Activated CD4-positive, alpha-beta T cell treated with anti-CD3 and anti-CD28 coated beads, Interleukin-2, Interleukin-6, amounts not matched to agents 100 ng/mL and 50 ng/mL, durations not matched to agents 16 hours and 8 hours (primary cell): ENCODE results near the gene NKAIN1.
"Not testable (repeated sequence)": the region's sequence is repeated elsewhere in the genome, so short reads cannot be mapped to it uniquely, and the experiment has no call there.

ENCODE experiments used
- DNase-seq: peaks from one replicate; pipeline ENCODE4 v3.0.0-alpha.2; 2020

The NKAIN1 gene

GRCh38 chr1:31148409-31148808 is 91.3 kb downstream of the NKAIN1 start:
- no peak for DNase-seq

DNA sequence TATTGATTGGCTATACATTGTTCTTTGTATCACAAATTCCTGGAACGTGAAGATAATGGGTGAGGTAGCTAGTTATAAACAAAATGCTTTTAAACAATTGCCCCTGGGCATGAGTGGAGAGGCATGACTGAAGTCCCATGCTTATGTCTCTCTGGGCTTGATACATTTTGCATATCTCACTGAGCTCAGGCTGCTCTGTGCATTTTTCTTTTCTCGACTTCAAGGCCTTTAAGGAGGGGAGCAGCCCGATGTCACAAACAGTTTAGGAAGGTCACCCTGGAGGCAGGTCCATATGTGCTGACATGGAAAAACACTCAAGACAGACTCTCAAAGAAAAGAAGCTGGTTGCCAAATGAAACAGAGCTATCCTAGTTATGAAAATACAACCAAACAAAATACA is 94.0 kb downstream of the NKAIN1 start:
- no peak for DNase-seq

DNA sequence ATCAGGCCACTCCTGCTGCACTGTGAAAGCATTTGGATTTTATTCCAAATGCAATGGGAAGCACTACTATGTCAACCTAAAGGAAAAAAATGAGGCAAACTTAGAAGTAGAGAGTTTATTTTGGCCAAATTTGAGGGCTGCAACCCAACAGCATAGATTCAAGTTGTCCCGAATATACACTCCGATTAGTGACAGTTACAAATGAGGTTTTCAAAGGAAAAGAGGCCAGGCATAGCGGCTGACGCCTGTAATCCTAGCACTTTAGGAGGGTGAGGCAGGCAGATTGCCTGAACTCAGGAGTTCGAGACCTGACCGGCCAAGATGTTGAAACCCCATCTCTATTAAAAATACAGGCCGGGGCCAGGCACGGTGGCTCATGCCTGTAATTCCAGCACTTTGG is 95.2 kb downstream of the NKAIN1 start:
- DNase-seq = no peak

GRCh38 chr1:31143455-31143854 is 96.2 kb downstream of the NKAIN1 start:
- no peak for DNase-seq

DNA sequence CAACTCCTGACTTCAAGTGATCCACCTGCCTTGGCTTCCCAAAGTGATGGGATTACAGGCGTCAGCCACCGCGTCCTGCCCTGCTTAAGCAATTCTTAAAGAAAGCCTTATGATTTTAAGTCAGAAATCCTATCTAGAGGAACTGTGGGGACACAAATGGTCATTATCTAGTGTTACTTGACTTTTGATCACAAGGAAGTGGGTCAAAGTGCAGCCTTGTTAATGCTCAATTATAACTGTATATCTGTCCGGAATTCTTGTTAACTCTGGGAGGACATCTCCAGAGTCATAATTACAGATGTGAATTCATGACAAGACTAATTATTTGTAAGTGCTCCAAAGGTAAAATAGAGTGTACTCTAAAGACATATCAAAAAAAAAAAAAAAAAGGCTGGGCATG is 97.3 kb downstream of the NKAIN1 start:
- no peak for DNase-seq

- DNase-seq = no peak
Measured at GRCh38 chr1:31140299-31140698, 99.4 kb downstream of the NKAIN1 start.

DNA sequence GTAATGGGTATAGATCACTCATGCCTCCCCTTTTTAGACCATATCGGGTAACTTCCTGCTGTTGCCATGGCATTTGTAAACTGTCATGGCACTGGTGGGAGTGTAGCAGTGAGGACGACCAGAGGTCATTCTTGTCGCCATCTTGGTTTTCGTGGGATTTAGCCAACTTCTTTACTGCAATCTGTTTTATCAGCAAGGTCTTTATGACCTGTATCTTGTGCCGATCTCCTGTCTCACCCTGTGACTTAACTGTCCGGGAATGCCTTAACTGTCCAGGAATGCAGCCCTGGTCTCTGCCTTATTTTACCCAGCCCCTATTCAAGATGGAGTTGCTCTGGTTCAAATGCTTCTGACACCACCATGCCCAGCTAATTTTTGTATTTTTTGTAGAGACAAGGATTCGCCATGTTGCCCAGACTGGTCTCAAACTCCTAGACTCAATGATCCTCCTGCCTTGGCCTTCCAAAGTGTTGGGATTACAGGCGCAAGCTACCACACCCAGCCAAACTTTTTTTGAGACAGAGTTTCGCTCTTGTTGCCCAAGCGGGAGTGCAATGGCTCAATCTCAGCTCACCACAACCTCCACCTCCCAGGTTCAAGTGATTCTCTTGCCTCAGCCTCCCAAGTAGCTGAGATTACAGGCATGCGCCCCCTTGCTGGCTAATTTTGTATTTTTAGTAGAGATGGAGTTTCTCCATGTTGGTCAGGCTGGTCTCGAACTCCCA is 100.7 kb downstream of the NKAIN1 start:
- DNase-seq = not testable (repeated sequence)

DNA sequence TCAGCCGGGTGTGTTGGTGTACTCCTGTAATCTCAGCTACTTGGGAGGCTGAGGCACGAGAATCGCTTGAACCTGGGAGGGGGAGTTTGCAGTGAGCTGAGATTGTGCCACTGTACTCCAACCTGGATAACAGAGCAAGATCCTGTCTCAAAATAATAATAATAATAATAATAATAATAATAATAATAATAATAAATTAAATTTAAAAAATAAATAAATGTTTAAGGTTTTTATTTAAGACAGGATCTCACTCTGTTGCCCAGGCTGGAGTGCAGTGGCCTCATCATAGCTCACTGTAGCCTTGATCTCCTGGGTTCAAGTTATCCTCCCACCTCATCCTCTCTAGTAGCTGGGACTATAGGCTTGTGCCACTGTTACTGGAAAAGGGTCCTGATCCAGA is 101.8 kb downstream of the NKAIN1 start:
- DNase-seq = not testable (repeated sequence)

GRCh38 chr1:31135973-31136600 is 103.6 kb downstream of the NKAIN1 start:
- DNase-seq = no peak

DNA sequence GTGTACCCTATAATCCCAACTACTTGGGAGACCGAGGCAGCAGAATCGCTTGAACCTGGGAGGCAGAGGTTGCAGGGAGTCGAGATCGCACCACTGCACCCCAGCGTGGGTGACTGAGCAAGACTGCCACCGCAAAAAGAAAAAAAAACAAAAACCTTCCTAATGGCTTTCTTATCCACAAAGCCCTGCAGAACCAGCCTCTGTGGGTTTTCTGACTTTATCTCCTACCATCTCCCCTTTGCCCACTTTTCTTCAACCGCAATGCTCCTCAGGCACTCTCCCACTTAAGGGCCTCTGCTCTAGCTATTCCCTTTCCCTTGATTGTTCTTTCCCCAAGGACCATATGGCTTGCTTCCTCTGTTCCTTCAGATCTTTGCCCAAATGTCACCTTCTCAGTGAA is 106.3 kb downstream of the NKAIN1 start:
- DNase-seq = no peak
